ENCODE results near the gene CCDC17. TPM values are rescaled to one million over a fixed set of nuclear protein-coding genes. Genes with fewer than 3 reads are reported as not detected.

Gene CCDC17
- total RNA-seq = 2.4 and 2.6 TPM in 2 replicates

GRCh38 chr1:45623972-45624371 lies at the start of gene CCDC17:
Gene CCDC17 (minus strand): TSS chr1:45624054. CDS start chr1:45623909, 145 bp downstream.

GRCh38 chr1:45583666-45584350 lies 40.0 kb downstream of the CCDC17 start, which contains the start of gene NASP:
Gene NASP (plus strand): TSS chr1:45584041. CDS start chr1:45584147, 106 bp downstream.

Small RNA genes within 50 kb of the gene (small RNA-seq; reads per million reads assigned to genes)
- gene AL355480.1 (not detected), gene AL355480.2 (not detected), gene AL355480.3 (not detected), gene AL355480.4 (not detected)

Other genes with a start within 250 kb of the CCDC17 start
- gene TESK2, start 132.9 kb downstream of the CCDC17 start, total RNA-seq = 10.8 and 13.3 TPM in 2 replicates
- gene CCDC163, start 124.0 kb downstream of the CCDC17 start, total RNA-seq = 0.39 and 2.4 TPM in 2 replicates
- 1.2 and 7.8 TPM in 2 replicates for gene MMACHC, start 123.8 kb downstream of the CCDC17 start, total RNA-seq
- 305 and 686 TPM in 2 replicates for gene PRDX1, start 102.2 kb downstream of the CCDC17 start, total RNA-seq
- gene AKR1A1, start 73.2 kb downstream of the CCDC17 start, total RNA-seq = 108 and 120 TPM in 2 replicates
- gene NASP, start 40.0 kb downstream of the CCDC17 start, total RNA-seq = 35.1 and 68.3 TPM in 2 replicates
- 90.8 and 96.2 TPM in 2 replicates for gene GPBP1L1, start 62.5 kb upstream of the CCDC17 start, total RNA-seq
- gene TMEM69, start 64.1 kb upstream of the CCDC17 start, total RNA-seq = 8.6 and 17.8 TPM in 2 replicates
- gene IPP, start 126.6 kb upstream of the CCDC17 start, total RNA-seq = 6.2 and 12.6 TPM in 2 replicates
- gene MAST2, start 179.6 kb upstream of the CCDC17 start, total RNA-seq = 21.9 and 39.7 TPM in 2 replicates

Measured in placental epithelial cell (primary cell).